NCI-H1694 (cell line): ENCODE measurements around the gene FBN3.
"Not testable (repeated sequence)": the region's sequence is repeated elsewhere in the genome, so short reads cannot be mapped to it uniquely, and the experiment has no call there.

Experiments
- DNase-seq: peaks from one replicate; lab custom pipeline; 2025; lab: John Stamatoyannopoulos, UW

The FBN3 gene

DNA sequence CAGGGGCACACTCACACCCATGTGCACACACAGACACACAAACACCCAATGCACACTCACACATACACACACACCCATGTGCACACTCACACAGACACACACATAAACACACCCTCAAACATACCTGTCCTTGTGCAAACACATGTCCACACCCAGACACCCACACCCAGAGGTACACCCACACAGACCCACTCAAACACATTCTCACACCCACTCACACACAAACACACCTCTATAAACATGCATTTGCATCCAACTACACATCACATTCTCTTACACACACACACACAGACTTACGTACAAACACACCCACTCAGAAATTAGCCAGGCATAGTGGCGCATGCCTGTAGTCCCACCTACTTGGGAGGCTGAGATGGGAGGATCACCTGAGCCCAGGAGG lies 31.4 kb downstream of the FBN3 start:
- DNase-seq, result no peak

DNA sequence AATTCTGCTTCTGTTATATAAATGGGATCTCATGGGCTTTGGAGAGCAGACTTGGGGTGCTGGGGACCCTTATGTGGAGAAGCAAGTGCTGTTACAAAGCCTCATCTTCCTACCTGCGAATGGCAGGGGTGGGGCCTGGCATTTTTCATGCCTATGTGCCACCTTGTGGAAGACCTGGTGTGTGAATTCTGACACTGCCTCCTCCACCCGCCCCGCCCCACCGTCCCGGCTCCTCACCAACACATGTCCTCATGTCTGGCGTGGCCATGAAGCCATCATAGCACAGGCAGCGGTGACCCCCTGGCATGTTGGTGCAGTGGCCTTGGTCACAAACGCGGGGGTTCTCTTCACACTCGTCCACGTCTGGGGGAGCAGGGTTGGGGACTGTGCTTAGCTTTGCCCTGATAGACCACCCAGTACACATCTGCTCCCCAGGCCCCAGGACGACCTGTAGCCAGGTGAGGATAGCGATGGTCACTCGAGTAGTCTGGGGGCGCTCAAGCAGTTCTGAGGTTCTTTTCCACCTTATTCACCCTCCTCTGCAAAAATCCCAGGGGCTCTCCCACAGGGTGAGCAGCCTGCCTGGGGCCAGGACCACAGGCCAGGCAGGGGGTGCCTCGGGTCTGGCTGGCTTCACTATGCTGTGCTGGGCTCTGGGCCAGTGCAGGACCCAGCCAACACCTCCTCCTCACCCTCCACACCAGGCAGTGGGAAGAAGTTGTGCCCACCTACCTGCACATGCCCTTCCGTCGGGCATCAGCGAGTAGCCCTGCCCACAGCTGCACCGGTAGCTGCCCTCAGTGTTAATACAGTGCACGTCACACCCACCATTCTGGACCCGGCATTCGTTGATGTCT lies 32.7 kb downstream of the FBN3 start:
- no peak for DNase-seq

DNA sequence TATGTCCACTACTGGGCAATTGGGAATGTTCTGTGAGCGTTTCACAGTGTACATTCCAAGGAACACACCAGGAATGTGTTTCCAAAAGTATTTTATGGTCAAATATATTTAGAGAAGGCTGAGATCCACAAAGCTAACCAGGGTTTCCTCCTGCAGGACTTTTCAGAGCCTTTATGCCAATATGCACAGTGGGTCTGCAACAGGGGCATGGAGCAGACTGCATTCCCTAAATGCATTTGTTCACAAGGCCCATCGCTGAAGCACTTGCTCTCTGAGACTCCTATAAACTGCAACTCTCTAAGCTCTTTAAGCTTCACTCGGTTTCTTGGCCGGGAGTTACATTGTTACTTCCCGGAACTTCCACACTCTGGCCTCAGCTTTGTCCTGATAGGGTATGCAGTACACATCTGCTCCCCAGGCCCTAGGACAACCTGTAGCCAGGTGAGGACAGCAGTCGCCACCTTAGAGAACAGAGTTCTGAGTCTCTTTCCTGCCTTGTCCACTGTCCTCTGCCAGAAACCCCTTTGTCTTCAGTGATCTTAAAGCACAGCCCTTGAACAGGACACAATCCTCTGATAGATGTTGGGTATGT lies 33.5 kb downstream of the FBN3 start:
- DNase-seq, result no peak

DNA sequence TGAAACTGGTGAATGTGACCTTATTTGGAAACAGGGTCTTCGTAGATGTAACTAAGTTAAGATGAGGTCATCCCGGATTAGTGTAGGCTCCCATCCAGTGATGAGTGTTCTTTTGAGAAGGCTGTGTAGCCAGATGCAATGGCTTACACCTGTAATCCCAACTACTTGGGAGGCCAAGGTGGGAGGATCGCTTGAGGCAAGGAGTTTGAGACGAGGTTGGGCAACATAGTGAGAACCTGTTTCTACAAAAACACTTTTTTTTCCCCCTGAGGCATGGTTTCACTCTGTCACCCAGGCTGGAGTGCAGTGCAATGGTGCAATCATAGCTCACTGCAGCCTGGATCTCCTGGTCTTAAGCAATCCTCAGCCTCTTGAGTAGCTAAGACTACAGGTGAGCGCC lies 36.4 kb downstream of the FBN3 start:
- DNase-seq, result no peak

DNA sequence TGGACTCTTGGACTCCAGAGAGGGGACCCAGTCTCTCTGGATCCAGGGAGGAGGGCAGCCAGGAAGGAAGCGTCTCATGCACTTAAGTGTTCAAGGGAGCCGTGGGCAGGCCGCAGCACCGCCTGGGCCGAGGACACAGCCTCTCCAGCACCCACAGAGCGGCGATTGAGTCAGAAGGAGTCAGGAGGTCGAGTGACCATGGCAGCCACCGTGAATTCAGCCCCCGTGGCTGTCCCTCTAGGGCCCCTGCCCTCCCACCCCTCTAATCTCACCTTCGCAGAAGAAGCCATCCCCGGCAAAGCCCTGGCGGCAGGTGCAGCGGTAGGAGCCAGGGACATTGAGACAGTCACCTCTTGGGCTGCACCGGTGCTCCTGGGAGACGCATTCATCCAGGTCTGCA lies 38.0 kb downstream of the FBN3 start:
- DNase-seq, result no peak

DNA sequence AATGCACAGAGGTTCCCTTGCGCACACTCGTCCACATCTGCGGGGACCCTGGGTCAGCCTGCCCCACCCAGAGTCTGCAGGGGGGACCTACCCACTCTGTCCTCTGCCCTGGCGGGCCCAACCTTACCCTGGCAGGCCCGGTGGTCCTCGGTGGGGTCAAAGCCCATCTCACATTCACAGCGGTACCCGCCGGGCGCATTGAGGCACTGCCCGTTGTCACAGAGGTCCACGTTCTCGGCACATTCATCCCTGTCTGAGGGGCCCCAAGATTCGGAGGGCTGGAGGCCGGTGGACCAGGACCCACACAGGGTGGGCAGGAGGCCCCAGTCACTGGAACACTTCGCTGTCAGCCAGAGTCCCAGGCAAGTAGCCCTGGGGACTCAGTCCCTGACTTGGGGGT lies 38.5 kb downstream of the FBN3 start:
- no peak for DNase-seq

DNA sequence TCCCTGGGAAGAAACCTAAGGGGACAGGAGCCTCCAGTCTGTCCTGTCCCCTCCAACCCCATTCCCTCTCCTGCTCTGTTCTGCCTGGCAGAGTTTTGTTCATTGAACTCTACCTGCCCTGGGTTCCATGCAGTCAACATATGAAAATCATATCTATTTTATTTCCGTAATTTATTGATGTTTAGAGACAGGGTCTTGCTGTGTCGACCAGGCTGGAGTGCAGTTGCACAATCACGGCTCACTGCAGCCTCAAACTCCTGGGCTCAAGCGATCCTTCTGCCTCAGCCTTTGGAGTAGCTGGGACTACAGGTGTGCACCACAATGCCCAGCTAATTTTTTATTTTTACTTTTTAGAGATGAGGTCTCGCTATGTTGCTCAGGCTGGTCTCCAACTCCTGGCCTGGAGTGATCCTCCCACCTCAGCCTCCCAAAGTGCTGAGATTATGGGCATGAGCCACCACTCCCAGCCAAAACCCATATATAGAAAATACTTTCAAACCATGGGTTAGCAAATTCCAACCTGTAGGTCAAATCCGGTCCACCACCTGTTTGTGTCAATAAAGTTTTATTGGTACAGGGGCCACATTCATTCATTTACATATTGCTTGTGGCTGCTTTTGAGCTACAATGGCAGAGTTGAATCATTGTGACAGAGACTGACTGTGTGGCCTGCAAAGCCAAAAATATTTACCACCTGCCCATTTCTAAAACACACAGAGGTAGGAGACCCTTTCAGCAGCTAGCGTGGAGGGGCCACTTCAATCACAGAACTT lies 39.3 kb downstream of the FBN3 start:
- DNase-seq, result no peak

DNA sequence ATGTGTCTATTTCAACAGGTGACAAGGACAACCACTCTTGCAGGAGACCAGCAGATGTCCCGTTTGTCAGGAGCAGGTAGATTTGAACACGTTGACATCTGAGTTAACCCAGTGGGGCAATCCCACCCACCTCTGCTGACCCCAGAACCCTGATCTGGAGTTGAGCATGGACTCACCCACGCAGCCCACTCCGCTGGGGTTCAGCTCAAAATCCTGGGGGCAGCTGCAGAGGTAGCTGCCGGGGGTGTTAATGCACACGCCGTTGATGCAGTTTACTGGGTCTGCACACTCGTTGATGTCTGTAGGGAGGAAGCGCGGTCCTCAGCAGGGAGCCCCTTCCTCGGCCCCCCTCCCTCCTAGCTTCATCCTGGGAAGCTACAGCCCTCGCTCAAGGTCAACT lies 39.9 kb downstream of the FBN3 start:
- no peak for DNase-seq

DNA sequence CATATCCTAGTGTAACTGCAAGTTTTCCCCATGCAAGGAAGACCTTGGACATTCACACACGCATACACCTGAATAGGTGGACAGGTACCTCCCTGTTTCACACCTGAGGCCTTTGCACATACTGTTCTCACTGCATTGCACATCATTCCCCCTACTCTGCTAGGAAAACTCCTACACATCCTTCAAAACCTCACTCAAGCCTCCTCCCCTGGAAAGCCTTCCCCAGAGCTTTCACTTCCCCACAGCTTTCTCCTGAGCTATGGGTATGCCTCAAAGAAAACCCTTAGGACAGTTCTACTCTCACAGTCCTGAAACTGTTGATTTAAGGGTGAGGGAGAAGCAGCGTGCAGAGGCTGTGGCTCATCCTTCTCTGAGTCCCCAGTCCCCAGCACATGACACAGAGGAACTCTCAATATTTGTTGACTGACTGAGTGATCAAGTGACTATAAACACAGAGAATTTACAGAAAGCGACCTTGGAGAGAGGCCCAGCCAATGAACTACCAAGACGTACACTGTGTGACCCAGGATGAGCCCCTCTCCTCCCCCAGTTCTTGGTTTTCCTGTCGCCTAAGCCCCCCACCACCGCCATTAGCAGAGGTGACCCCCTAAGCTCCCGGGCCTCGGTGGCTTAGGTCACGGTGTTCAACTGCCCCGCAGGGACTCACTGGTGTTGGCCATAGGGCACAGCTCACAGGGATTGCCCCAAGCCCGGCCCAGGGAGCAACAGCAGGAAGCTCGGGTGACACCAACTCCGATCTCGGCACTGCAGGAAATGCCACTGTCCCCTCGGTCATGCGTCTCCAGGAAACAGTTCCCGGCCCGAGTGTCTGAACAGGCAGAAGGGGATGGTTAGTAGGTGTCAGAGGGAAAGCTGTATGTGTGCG lies 40.6 kb downstream of the FBN3 start:
- DNase-seq, result no peak

DNA sequence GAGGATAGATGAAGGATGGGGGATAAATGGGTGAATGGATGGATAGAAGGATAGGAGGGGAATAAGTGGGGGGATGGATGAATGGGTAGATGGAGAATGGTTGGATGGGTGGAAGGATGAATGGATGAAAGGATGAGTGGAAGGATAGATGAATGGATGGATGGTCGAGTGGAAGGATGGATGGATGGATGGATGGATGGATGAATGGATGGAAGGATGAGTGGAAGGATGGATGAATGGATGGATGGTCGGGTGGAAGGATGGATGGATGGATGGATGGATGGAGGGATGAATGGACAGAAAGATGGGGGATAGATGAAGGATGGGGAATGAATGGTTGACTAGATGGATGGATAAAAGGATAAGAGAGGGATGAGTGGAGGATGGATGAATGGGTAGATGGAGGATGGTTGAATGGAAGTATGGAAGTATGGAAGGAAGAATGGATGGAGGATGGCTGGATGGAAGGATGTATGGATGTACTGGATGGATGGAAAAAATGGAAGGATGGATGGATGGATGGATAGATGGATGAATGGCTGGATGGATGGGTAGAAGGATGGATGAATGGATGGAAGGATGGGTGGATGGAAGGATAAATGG lies 42.0 kb downstream of the FBN3 start:
- no peak for DNase-seq

DNA sequence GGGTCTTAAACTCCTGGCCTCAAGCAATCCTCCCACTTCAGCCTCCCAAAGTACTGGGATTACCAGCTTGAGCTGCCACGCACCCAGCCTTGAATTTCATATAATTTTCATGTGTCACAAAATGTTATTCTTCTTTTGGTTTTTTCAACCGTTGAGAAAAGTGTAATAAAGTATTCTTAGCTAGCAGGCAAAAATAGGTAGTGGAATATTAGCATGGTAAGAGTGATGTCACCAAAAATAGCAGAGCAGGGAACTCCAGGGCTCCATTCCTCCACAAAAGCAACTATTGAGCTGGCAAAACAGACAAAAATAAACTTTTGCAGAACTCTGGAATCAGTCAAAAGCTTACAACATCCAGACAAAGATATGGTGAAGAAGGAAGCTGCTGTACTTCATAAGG lies 43.9 kb downstream of the FBN3 start:
- DNase-seq, result no peak

DNA sequence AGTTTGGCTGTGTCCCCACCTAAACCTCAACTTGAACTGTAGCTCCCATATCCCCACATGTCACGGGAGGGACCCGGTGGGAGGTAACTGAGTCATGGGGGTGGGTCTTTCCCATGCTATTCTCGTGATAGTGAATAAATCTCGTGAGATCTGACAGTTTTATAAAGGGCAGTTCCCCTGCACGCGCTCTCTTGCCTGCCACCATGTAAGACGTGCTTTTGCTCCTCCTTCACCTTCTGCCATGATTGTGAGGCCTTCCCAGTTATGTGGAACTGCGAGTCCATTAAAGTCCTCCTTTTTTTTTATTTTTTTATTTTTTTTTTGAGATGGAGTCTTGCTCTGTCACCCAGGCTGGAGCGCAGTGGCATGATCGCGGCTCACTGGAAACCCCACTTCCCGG lies 47.5 kb downstream of the FBN3 start:
- not testable (repeated sequence) for DNase-seq

DNA sequence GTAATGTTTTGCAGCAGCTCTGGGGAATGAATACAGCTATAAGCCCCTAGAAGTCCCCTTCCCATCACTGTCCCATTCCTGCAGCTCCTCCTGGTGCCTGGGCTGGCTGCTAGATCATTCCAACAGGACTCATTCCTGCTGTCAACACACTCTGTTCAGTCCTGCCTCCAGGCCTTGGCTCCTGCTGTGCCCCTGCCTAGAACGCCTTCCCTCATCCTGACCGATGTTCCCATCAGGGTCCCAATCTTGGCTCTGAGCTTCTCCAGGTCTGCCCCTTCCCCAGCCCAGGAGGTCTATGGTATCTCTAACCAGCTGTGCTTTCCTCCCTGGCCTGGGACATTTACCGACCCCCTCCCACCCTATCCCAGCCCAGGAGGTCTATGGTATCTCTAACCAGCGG lies 48.1 kb downstream of the FBN3 start:
- DNase-seq, result no peak

DNA sequence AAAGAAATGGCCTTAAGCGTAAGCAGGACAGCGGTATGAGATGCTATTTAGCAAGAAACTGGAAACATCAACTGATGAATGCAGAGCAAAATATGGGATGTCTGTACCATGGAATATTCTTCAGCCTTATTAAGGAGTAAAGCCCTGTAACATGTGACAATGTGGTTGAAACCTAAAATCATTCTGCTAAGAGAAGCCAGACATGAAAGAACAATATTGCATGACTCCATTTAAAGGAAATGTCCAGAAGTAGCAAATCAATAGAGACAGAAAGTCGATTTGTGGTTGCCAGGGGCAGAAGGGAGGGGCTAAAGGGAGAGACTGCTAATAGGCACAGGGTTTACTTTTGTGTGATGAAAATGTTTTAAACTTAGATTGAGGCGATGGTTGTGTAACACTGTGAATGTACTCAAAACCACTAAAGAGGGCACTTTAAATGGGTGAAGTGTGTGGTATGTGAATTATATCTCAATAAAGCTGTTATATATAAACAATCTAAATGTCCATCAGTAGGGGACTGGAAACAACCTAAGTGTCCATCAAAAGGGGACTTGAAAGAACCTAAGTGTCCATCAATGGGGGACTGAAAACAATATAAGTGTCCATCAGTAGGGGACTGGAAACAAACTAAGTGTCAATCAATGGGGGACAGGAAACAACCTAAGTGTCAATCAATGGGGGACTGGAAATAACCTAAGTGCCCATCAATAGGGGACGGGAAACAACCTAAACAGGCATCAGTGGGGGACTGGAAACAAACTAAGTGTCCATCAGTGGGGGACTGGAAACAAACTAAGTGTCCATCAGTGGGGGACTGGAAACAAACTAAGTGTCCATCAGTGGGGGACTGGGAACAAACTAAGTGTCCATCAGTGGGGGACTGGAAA lies 51.5 kb downstream of the FBN3 start:
- no peak for DNase-seq

DNA sequence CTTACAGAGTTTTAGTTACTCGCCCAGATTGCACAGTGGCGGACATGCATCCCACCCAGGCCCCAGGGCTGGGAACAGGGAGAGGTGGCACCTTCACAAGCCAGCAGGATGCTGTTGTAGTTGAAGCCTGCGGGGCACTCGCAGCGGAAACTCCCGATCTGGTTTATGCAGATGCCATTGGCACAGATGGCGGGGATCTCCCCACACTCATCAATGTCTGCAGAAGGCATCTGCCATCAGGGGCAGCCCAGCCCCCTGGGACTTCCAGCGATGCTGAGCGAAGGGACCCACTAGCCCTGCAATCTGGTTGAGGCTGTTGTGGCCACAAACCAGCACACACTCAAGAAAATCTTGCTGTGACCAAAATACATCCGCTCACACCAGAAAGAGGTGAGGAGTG lies 52.2 kb downstream of the FBN3 start:
- no peak for DNase-seq

DNA sequence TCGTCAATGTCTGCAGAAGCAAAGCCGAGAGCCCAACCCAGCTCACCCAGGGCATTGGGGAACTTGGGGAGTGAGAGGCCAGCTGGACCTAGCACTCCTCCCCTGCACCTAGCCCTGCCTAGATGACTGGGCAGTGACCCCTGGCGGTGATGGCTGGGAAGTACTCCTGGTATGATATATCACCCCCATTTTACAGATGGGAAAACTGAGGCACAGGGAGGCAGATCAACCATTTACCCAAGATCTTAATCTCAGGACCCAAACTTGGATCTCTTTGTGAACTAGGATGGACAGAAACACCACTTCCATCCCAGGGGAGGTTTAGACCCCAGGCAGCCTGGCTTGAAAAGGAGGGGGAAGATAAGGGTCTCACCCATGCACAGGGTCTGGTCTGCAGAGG lies 53.3 kb downstream of the FBN3 start:
- DNase-seq, result no peak

DNA sequence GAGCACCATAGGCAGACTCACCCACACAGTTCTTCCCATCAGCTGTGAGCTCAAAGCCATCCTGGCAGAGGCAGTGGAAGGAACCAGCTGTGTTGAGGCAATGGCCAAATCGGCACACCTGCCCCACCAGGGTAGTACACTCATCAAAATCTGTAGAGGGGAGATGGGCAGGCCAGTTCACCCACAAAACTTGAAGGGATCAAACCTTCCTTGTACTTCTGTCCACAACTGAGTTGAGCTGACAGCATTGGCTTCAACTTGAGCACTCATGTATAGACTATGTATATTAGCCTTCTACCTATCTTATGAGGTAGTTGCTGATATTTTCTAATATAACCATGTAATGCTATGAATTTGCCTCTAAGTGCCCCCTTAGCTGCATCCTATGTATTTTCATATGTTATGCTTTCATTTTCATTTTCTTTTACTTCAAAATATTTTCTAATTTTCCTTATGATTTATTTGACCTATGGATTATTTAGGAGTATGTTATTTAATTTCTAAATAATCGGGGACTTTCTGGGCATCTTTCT lies 54.0 kb downstream of the FBN3 start:
- no peak for DNase-seq

DNA sequence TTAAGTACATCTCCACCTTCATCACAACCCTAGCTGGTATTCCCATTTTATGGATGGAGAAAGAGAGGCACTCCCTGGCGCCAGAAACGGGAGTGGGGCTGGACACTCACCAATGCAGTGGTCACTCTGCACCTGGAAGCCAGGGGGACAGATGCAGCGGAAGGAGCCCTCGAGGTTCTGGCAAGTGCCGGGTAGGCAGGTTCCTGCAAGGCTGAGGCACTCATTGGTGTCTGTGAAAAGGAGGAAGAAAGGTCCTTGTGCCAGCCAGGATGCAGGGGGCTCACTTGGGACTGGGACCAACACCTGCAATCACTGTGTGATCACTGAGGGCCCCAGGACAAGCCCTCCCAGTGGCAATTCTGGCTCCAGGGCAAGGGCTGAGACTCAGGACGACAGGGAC lies 55.1 kb downstream of the FBN3 start:
- no peak for DNase-seq

DNA sequence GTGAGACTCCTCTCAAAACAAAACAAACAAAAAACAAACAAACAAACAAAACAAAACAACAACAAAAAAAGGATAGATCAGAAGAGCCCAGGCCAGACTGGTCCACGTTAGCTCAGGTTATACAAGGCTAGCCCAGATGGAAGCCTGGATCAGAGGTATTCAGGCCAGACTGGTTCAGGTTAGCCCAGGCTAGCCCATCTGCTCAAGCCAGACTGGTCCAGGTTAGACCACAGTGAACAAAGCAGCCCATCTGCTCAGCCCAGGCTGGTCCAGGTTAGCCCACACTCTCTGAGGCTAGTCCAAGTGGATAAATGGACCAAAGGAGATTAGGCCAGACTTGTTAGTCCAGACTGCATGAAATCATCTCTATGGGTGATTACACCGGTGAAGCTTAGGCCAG lies 55.7 kb downstream of the FBN3 start:
- DNase-seq, result no peak

DNA sequence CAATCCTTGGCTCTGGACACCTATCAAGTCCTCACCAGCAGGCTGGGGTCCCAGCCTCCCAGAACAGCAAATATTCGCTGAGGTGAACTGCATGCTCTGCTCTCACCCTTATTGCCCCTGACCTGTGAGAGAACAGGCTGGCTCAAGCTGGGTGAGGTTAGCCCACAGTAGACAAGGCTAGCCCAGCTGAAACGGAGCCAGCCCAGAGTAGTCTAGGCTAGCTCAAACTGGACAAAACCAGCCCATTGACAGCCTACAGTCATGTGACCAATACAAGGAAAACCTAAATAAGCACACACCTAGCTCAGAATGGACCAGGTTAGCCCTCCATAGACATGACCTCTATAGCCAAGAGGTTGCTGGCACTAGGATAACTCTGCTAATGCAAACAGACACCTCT lies 58.4 kb downstream of the FBN3 start:
- DNase-seq, result no peak
